ENCODE measurements around the gene PDE12. TPM values are rescaled to one million over a fixed set of nuclear protein-coding genes. Genes with fewer than 3 reads are reported as not detected.
A peak's percentile ranks its signal among the peaks of the same experiment; 100 is the strongest.

PDE12 gene
- total and polyA plus RNA-seq, 2 of the 13 experiments (the other 11 are each of a cell fraction or from before 2014, with no cell fraction given), result 9.0 to 17.8 TPM

- no peak for TF ChIP-seq LRRFIP1 (CRISPR knock-in tag; conservative IDR thresholded peaks at IDR 0.05)
- peak; percentile 20; the same call in 1 of the 2 replicates for TF ChIP-seq SAFB2 (CRISPR knock-in tag; IDR thresholded peaks at IDR 0.05; ENCODE audit: borderline replicate concordance, low read depth)
- TF ChIP-seq MTA3 (CRISPR knock-in tag; IDR thresholded peaks at IDR 0.05), result no peak
- TF ChIP-seq TRIM24 (CRISPR knock-in tag; IDR thresholded peaks at IDR 0.05), result 0 out of 2 replicates have a peak, but pooled peaks have one; percentile 31
- TF ChIP-seq MZF1 (CRISPR knock-in tag; IDR thresholded peaks at IDR 0.05; ENCODE audit: borderline replicate concordance), result no peak
- 0 out of 2 replicates have a peak, but pooled peaks have one; percentile 66 for TF ChIP-seq NR2F2 (IDR thresholded peaks at IDR 0.05; ENCODE audit: borderline replicate concordance, low read depth)
- peak; percentile 85 for TF ChIP-seq KDM5A (IDR thresholded peaks at IDR 0.05; ENCODE audit: borderline replicate concordance, low read length)
- peak; percentile 98 for TF ChIP-seq ZNF687 (CRISPR knock-in tag; IDR thresholded peaks at IDR 0.05)
- peak; percentile 38; the same call in 1 of the 2 replicates for TF ChIP-seq MYPOP (CRISPR knock-in tag; IDR thresholded peaks at IDR 0.05)
- TF ChIP-seq STAT5B (CRISPR knock-in tag; IDR thresholded peaks at IDR 0.05), result peak; percentile 75; the same call in 1 of the 2 replicates
- TF ChIP-seq TEAD2 (CRISPR knock-in tag; IDR thresholded peaks at IDR 0.05), result no peak
- TF ChIP-seq ZNF546 (CRISPR knock-in tag; conservative IDR thresholded peaks at IDR 0.05), result peak; percentile 27; the same call in 1 of the 2 replicates
- TF ChIP-seq ZNF556 (CRISPR knock-in tag; IDR thresholded peaks at IDR 0.05; ENCODE audit: borderline replicate concordance), result peak; percentile 70; the same call in 1 of the 2 replicates
- no peak for TF ChIP-seq ZNF468 (CRISPR knock-in tag; IDR thresholded peaks at IDR 0.05)
- no peak for TF ChIP-seq ZNF768 (CRISPR knock-in tag; IDR thresholded peaks at IDR 0.05)
- 0 out of 2 replicates have a peak, but pooled peaks have one; percentile 85 for TF ChIP-seq ZNF850 (CRISPR knock-in tag; conservative IDR thresholded peaks at IDR 0.05)
- peak; percentile 32 for TF ChIP-seq MED8 (CRISPR knock-in tag; IDR thresholded peaks at IDR 0.05; ENCODE audit: insufficient replicate concordance)
- TF ChIP-seq ZBTB20 (CRISPR knock-in tag; IDR thresholded peaks at IDR 0.05; ENCODE audit: borderline replicate concordance, low read depth), result no peak; the same call in 1 of the 2 replicates
- TF ChIP-seq RNF219 (CRISPR knock-in tag; IDR thresholded peaks at IDR 0.05), result peak; percentile 91; the same call in 1 of the 2 replicates
Observed at GRCh38 chr3:57555738-57556458, at the start of gene PDE12 (continued).

All from HepG2 (cell line).